DMS79 treated with DMSO at 0.1 percent for 48 hours (cell line): Measurements from ENCODE around the gene MPND.

Source experiments
- DNase-seq: peaks from one replicate; lab custom pipeline; 2025; lab: John Stamatoyannopoulos, UW

The MPND gene

GRCh38 chr19:4379383-4380253 is 36.3 kb downstream of the MPND start:
- DNase-seq: peak; percentile 8

- DNase-seq: no peak
These were observed 36.9 kb downstream of the MPND start for GRCh38 chr19:4380254-4380727.

- DNase-seq: no peak
These were observed 42.1 kb downstream of the MPND start for GRCh38 chr19:4385291-4386040.

- no peak for DNase-seq
These were observed 42.9 kb downstream of the MPND start for GRCh38 chr19:4386041-4386782.

- DNase-seq: no peak
These were observed 45.1 kb downstream of the MPND start for GRCh38 chr19:4388337-4389063.

GRCh38 chr19:4389064-4389375 is 45.7 kb downstream of the MPND start:
- no peak for DNase-seq

GRCh38 chr19:4389511-4390016 is 46.2 kb downstream of the MPND start:
- no peak for DNase-seq

GRCh38 chr19:4390017-4390566 is 46.7 kb downstream of the MPND start:
- DNase-seq: no peak

GRCh38 chr19:4390567-4391305 is 47.4 kb downstream of the MPND start:
- peak; percentile 61 for DNase-seq

GRCh38 chr19:4391306-4391693 is 47.9 kb downstream of the MPND start:
- no peak for DNase-seq

- no peak for DNase-seq
These were observed 48.5 kb downstream of the MPND start for GRCh38 chr19:4391701-4392483.

- DNase-seq: no peak
These were observed 50.7 kb downstream of the MPND start for GRCh38 chr19:4393947-4394590.

- DNase-seq: no peak
These were observed 53.8 kb downstream of the MPND start for GRCh38 chr19:4396949-4397783.

- DNase-seq: peak; percentile 17
These were observed 56.4 kb downstream of the MPND start for GRCh38 chr19:4399812-4400134.

GRCh38 chr19:4400135-4400936 is 57.0 kb downstream of the MPND start, which contains the start of gene SH3GL1:
Gene SH3GL1 (minus strand): TSS chr19:4400547. CDS start chr19:4400368, 179 bp downstream.
- DNase-seq: peak; percentile 85

- no peak for DNase-seq
These were observed 58.4 kb downstream of the MPND start for GRCh38 chr19:4401769-4402170.

- DNase-seq: peak; percentile 99
These were observed 59.0 kb downstream of the MPND start, which contains the start of gene CHAF1A for GRCh38 chr19:4402171-4403004. Gene CHAF1A (plus strand): TSS chr19:4402640. CDS start chr19:4402763, 123 bp downstream.
